Esophagus squamous epithelium (tissue), 4 donors: ENCODE data around the gene MTHFSD.

ENCODE experiments used
- POLR2A ChIP-seq, 4 donors: fragments of 450-650 bp; IDR thresholded peaks; one replicate each; pipeline ENCODE4 v1.6.1; 2017; ENCODE audit warnings: antibody characterized with exemption in 4 of 4, mild to moderate bottlenecking in 4 of 4, moderate library complexity in 3 of 4
- TF ChIP-seq, protein P1 (sequence below), 6 experiments: fragments of 450-650 bp in 4 of 6; fragments of 200-600 bp in 2 of 6; sonication (generic) in 2 of 6; IDR thresholded peaks; one replicate each; pipeline ENCODE4 v1.5.1; 2016 to 2019; ENCODE audit warnings: antibody characterized with exemption in 6 of 6, mild to moderate bottlenecking in 4 of 6, moderate library complexity in 4 of 6

DNA sequence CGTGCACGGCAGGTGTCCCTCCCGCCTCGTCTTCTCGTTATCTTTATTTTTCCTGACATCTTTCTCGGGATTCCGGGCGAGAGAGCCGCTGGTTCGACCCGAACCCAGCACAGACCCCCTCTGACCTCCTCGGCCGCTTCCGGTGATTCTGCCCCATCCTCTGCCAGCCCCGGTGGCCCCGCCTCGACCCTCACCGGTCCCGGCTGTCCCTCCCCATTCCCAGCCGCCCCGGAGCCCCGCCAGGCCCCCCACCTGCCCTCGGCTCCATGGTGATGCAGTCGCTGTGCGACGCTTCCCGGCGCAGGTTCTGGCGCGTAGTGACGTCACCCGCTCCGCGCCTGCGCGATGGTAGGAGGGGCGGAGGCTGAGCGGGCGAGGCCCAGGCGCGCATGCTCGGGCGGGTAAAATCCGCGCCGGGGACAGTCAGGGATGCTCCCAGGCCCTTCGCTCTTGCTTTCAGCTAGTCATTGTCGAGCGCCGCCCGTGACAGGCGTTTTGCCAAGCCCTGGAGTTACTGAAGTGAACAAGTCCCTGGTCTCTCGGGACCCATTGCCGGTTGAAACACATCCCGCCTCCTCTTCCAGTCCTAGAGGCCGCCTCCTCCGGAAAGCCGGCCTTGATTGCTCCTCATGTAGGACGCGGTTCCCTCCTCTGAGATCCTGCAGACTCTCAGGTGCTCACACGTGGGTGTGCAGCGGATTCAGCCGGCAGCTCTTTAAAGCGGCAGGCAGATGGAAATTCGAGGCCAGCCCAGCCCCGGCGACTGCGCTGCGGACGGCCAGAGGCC is at the start of gene MTHFSD:
- TF ChIP-seq, protein P1, sequence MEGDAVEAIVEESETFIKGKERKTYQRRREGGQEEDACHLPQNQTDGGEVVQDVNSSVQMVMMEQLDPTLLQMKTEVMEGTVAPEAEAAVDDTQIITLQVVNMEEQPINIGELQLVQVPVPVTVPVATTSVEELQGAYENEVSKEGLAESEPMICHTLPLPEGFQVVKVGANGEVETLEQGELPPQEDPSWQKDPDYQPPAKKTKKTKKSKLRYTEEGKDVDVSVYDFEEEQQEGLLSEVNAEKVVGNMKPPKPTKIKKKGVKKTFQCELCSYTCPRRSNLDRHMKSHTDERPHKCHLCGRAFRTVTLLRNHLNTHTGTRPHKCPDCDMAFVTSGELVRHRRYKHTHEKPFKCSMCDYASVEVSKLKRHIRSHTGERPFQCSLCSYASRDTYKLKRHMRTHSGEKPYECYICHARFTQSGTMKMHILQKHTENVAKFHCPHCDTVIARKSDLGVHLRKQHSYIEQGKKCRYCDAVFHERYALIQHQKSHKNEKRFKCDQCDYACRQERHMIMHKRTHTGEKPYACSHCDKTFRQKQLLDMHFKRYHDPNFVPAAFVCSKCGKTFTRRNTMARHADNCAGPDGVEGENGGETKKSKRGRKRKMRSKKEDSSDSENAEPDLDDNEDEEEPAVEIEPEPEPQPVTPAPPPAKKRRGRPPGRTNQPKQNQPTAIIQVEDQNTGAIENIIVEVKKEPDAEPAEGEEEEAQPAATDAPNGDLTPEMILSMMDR (IDR thresholded peaks at IDR 0.05), result peak in 2 of 6 experiments; percentile 10 to 51
- TF ChIP-seq POLR2A (IDR thresholded peaks at IDR 0.05), result peak in 3 of 4 donors; percentile 29 to 70 (median 54)
